AG10803 (cell line): ENCODE measurements around the gene FEM1B.

Source experiments
- DNase-seq: peaks from one replicate; pipeline ENCODE4 v3.0.0; 2010; ENCODE audit warnings: low read depth
- H3K4me3 ChIP-seq: 2 replicates; pipeline ENCODE4 v1.5.1; 2011; ENCODE audit warnings: mild to moderate bottlenecking, low read length, control low read depth
- TF ChIP-seq, protein P1 (sequence below): conservative IDR thresholded peaks from 2 replicates; pipeline ENCODE4 v1.5.1; 2011; ENCODE audit warnings: mild to moderate bottlenecking, low read length, control low read depth, inconsistent platforms

Gene FEM1B

DNA sequence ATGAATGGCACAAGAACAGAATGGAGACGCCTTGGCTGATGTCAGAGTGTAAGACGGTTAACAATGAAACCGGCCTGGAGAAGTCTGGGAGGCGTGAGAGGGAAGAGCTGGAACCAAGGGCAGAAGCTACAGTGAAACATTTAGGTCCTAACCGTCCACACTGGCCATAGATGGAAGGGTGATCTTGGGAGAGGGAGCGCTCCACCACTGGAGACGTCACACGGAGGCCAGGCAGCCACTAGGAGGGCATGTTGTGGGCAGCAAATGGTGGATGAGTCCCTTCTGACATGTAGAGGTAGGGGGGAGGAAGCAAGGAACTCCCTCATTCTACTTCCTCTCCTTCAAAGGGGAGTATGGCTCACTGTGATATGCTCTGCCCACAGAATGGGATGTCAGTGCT, 23.8 kb downstream of the FEM1B start:
- TF ChIP-seq, protein P1, sequence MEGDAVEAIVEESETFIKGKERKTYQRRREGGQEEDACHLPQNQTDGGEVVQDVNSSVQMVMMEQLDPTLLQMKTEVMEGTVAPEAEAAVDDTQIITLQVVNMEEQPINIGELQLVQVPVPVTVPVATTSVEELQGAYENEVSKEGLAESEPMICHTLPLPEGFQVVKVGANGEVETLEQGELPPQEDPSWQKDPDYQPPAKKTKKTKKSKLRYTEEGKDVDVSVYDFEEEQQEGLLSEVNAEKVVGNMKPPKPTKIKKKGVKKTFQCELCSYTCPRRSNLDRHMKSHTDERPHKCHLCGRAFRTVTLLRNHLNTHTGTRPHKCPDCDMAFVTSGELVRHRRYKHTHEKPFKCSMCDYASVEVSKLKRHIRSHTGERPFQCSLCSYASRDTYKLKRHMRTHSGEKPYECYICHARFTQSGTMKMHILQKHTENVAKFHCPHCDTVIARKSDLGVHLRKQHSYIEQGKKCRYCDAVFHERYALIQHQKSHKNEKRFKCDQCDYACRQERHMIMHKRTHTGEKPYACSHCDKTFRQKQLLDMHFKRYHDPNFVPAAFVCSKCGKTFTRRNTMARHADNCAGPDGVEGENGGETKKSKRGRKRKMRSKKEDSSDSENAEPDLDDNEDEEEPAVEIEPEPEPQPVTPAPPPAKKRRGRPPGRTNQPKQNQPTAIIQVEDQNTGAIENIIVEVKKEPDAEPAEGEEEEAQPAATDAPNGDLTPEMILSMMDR = no peak
- H3K4me3 ChIP-seq = no peak overlapping the region

DNA sequence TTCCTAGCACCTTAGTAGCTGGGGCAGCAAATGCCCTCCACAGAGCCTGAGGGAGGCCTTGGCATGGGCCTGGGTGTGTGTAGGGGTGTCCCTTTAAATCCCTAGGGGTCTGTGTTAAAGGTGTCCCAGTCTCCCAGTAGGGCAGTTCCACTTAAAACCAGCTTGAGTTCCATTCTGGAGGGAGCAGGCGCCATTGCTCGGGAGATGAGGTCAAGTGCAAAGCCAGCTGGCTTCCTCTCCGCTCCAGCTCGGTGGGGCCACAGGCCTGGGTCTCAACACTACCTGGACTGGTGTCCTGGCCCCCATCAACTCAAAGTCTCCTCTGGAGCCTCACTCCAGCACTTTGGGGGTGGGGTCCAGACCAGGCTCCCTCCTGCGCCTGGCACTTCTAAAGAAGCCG, 25.2 kb downstream of the FEM1B start:
- DNase-seq = no peak
- H3K4me3 ChIP-seq = no peak overlapping the region
- TF ChIP-seq, protein P1 = no peak

More for the DNA sequence above, 23.8 kb downstream of the FEM1B start:
- no peak for DNase-seq

DNA sequence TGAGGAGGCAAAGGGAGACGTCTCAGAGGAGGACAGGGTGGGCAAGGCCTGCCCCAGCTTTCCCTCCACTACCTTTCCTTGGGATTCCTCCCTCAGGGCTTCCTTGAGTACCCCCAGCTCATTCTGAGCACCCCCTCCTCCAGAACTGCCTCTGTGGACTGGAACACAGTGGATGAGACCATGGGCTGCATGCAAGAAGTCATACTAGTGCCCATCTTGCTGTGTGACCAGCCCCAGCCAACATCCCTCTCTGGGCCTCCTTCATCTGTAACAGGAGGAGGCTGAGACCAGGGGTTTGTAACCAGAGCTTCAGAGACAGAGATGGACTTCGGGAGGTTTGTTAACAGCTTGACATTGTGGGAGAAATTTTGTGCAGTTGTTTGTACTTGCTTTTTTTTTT, 25.6 kb downstream of the FEM1B start:
- H3K4me3 ChIP-seq = no peak overlapping the region
- DNase-seq = no peak
- TF ChIP-seq, protein P1 = no peak

DNA sequence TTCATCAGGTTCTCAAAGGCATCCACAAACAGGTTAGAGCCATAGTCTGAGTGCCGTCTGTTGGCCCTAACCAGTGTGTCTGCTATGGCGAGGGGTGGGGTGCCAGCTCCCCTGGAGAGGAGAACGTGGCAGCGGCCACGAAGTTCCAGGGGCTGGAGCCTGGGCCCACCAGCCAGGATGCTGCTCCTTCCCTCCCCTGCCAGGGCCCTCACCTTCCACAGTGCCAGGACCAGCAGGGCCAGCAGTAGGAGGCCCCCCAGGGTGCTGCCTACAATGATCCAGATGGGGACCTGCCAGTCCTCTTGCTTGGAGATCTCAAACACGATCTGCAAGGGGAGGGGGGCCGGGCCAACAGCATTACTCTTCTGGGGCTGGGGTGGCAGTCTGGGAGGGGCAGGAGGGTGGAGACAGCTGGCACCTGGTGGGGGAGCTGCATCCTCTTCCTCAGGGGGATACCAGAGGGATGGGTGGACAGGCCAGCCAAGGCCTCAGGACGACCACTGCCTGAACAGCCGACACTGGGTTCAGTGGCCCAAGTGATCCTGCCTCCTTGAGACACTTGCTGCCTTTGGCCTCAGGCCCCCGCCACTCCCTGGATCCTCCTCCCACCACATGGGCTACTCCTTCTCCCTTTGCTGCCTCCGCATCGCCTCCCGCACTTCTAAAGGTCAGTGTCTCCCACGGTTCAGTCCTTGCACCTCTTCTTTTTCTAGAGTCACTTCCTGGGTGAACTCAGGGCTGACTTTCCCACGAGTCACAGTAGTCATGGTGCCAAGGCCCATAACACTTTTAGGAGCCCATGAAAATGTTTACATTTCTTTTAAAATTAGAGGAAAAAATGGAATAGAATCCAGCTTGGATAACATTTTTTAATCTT, 26.3 kb downstream of the FEM1B start:
- DNase-seq = no peak
- no peak overlapping the region for H3K4me3 ChIP-seq
- TF ChIP-seq, protein P1 = no peak

DNA sequence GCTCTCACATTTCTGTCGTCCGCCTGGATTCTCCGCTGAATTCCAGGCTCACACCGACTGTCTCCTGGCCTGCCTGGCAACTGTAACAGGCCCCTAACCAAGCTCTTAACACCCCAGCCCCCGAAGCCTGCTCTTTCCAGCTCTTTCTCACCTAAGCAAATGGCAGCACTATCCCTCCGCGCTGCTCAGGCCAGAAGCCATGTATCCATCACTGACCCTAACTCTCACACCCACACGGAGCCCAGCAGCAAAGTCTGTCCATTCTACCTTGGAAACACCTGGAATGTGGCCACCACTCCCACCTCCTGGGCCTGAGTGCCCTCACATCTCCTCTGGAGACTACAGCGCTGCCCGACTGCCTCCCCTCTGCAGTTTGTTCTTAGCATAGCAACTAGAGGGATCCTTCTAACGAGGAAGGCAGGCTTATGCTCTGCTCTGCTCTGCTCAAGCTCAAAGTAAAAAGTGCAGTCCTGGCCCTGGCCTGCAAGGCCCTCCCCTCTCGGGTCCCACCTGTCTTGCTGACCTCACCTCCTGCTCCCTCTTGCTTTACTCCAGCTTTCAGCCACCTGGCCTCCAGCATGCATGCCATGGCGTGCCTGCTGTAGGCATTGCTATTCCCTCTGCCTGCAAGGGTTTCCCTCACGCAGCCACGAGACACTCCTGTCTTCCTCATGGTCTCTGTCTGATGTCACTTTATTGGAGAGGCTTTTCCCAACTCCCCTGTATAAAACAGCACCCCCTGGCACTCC, 27.2 kb downstream of the FEM1B start:
- DNase-seq = no peak
- TF ChIP-seq, protein P1 = no peak
- no peak overlapping the region for H3K4me3 ChIP-seq

DNA sequence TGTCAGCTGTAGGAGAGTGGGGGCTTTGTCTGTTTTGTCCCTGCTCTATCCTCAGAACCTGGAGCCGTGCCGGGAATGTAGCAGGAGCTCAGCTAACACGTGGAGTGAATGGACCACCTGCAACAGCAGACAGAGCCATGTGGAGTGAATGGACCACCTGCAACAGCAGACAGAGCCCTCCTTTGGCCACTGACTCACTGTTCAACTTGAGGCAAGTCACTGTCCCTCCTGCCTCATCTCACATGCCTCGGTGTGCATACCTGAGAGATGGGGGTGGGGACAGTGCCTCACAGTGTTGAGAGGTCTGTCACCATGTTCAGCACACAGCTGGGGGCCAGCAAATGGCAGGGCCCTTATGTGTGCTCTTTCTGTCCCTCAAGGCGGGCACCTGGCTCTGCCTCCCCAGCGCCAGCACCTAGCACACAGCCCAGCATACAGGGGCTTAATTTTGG, 27.9 kb downstream of the FEM1B start:
- DNase-seq = no peak
- H3K4me3 ChIP-seq = no peak overlapping the region
- TF ChIP-seq, protein P1 = no peak
